ENCODE measurements around the gene C4BPA.

GRCh38 chr1:207059881-207060280, 44.2 kb upstream of the C4BPA start:
- TF ChIP-seq, protein P1, sequence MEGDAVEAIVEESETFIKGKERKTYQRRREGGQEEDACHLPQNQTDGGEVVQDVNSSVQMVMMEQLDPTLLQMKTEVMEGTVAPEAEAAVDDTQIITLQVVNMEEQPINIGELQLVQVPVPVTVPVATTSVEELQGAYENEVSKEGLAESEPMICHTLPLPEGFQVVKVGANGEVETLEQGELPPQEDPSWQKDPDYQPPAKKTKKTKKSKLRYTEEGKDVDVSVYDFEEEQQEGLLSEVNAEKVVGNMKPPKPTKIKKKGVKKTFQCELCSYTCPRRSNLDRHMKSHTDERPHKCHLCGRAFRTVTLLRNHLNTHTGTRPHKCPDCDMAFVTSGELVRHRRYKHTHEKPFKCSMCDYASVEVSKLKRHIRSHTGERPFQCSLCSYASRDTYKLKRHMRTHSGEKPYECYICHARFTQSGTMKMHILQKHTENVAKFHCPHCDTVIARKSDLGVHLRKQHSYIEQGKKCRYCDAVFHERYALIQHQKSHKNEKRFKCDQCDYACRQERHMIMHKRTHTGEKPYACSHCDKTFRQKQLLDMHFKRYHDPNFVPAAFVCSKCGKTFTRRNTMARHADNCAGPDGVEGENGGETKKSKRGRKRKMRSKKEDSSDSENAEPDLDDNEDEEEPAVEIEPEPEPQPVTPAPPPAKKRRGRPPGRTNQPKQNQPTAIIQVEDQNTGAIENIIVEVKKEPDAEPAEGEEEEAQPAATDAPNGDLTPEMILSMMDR (IDR thresholded peaks at IDR 0.05; ENCODE audit: low read depth, low read length, missing input control) = no peak
- TF ChIP-seq JUND (IDR thresholded peaks at IDR 0.05) (no peak), SP1 (IDR thresholded peaks at IDR 0.05) (no peak), TAF1 (conservative IDR thresholded peaks at IDR 0.05) (no peak), RAD21 (IDR thresholded peaks at IDR 0.05) (no peak), YY1 (IDR thresholded peaks at IDR 0.05) (no peak), GABPA (IDR thresholded peaks at IDR 0.05 in 1 of 2, conservative IDR thresholded peaks at IDR 0.05 in 1 of 2) (no peak)
- TF ChIP-seq, protein P2, sequence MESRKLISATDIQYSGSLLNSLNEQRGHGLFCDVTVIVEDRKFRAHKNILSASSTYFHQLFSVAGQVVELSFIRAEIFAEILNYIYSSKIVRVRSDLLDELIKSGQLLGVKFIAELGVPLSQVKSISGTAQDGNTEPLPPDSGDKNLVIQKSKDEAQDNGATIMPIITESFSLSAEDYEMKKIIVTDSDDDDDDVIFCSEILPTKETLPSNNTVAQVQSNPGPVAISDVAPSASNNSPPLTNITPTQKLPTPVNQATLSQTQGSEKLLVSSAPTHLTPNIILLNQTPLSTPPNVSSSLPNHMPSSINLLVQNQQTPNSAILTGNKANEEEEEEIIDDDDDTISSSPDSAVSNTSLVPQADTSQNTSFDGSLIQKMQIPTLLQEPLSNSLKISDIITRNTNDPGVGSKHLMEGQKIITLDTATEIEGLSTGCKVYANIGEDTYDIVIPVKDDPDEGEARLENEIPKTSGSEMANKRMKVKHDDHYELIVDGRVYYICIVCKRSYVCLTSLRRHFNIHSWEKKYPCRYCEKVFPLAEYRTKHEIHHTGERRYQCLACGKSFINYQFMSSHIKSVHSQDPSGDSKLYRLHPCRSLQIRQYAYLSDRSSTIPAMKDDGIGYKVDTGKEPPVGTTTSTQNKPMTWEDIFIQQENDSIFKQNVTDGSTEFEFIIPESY (IDR thresholded peaks at IDR 0.05) = no peak
- TF ChIP-seq, protein P3, sequence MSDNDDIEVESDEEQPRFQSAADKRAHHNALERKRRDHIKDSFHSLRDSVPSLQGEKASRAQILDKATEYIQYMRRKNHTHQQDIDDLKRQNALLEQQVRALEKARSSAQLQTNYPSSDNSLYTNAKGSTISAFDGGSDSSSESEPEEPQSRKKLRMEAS (IDR thresholded peaks at IDR 0.05) = no peak

All from liver (tissue), 3 donors.